ENCODE measurements around the gene SETD7. TPM values are rescaled to one million over a fixed set of nuclear protein-coding genes. Genes with fewer than 3 reads are reported as not detected.

Gene SETD7
- total and polyA plus RNA-seq, 12 donors: 7.4 to 49.1 (median 41.5) TPM

DNA sequence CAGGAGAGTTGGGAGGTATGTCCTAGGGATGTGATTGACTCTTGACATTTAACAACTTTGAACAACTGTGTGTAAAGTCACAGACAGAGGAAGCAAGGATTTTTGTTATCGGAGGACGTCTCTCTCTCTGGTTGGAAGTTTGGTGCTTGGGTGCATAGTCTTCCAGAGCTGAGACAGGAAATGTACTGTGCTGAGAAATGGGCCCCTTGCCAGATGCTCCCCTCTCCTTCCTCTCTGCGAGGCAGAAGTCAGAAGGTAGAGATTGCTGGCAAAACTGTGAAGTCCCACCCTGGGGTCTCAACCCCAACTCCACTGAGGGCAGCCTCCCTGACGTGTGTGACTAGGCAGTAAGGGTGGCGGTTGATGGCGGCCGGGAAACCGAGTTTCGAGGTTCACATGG, 49.2 kb downstream of the SETD7 start:
- intact Hi-C loops (cut with DNase I): loop anchor here in 1 of 2 donors (10.0 kb wide), 1 partner anchor 48 kb away; the partner anchor contains the start of gene SETD7
- H3K9me3 ChIP-seq (replicated peaks in 1 of 3): no peaks in the 10 kb centered on the region
- no peaks in the 10 kb centered on the region for H3K27me3 ChIP-seq
- H3K4me1 ChIP-seq (replicated peaks in 1 of 2): no peaks in the 10 kb centered on the region
- no peak overlapping the region for H3K27ac ChIP-seq
- peak in 1 of 7 donors; percentile 21 for DNase-seq
- no peak overlapping the region for H3K4me3 ChIP-seq
- WGBS, 4 donors: 77 to 90% (median 89%) methylated on average over 3 to 9 of the region's 9 CpGs
- peaks cover 0 to 32% of the 10 kb centered on the region in 2 donors for H3K36me3 ChIP-seq (replicated peaks in 1 of 2)
- no peak for TF ChIP-seq POLR2A (IDR thresholded peaks at IDR 0.05)

GRCh38 chr4:139503622-139504166, 52.3 kb downstream of the SETD7 start:
- Histone ChIP-seq H3K9me3 (replicated peaks in 1 of 3) (no peaks in the 10 kb centered on the region), H3K4me3 (no peak overlapping the region), H3K27ac (no peak overlapping the region), H3K36me3 (replicated peaks in 1 of 2) (peaks cover 0 to 7% of the 10 kb centered on the region in 2 donors), H3K4me1 (replicated peaks in 1 of 2) (no peaks in the 10 kb centered on the region), H3K27me3 (no peaks in the 10 kb centered on the region)
- intact Hi-C loops (cut with DNase I): loop anchor here in 1 of 2 donors (10.0 kb wide), 1 partner anchor 51 kb away; the partner anchor contains the start of gene SETD7
- DNase-seq: no peak
- TF ChIP-seq, protein P1, sequence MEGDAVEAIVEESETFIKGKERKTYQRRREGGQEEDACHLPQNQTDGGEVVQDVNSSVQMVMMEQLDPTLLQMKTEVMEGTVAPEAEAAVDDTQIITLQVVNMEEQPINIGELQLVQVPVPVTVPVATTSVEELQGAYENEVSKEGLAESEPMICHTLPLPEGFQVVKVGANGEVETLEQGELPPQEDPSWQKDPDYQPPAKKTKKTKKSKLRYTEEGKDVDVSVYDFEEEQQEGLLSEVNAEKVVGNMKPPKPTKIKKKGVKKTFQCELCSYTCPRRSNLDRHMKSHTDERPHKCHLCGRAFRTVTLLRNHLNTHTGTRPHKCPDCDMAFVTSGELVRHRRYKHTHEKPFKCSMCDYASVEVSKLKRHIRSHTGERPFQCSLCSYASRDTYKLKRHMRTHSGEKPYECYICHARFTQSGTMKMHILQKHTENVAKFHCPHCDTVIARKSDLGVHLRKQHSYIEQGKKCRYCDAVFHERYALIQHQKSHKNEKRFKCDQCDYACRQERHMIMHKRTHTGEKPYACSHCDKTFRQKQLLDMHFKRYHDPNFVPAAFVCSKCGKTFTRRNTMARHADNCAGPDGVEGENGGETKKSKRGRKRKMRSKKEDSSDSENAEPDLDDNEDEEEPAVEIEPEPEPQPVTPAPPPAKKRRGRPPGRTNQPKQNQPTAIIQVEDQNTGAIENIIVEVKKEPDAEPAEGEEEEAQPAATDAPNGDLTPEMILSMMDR (IDR thresholded peaks at IDR 0.05): no peak
- no peak for TF ChIP-seq POLR2A (IDR thresholded peaks at IDR 0.05)

- WGBS, 4 donors: 74 to 81% (median 77%) methylated on average over 13 of the region's 13 CpGs
- Histone ChIP-seq H3K27ac (no peak overlapping the region), H3K36me3 (replicated peaks in 1 of 2) (no peaks in the 10 kb centered on the region), H3K9me3 (replicated peaks in 1 of 3) (no peaks in the 10 kb centered on the region), H3K4me1 (replicated peaks in 1 of 2) (no peaks in the 10 kb centered on the region), H3K27me3 (no peaks in the 10 kb centered on the region), H3K4me3 (no peak overlapping the region)
- intact Hi-C loops (cut with DNase I): loop anchor here in 1 of 2 donors (10.0 kb wide), 1 partner anchor 53 kb away; the partner anchor contains the start of gene SETD7
- no peak for DNase-seq
- TF ChIP-seq POLR2A (IDR thresholded peaks at IDR 0.05): no peak
- TF ChIP-seq, protein P1 (IDR thresholded peaks at IDR 0.05): no peak
These were observed 53.8 kb downstream of the SETD7 start for GRCh38 chr4:139501927-139502899.

DNA sequence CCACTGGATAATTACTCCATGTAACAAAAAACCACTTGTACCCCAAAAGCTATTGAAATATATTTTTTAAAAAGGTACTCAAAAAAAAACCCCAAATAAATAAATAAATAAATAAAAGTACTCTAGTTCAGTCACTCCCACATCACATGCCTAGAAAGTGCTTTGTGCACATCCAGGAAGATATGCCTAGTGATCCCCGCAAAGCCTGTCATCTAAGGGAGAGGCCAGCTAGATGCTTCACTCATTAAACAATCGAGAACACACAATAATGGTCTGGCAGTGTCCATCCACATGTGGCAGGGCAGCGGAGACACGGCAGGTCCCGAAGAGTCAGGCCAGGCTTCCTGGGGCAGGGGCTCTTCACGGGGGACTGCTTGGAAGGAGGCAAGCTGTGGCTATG, 54.5 kb downstream of the SETD7 start:
- WGBS, 4 donors: 82 to 91% (median 90%) methylated on average over 6 of the region's 6 CpGs

More for the DNA sequence above, 54.5 kb downstream of the SETD7 start:
- no peak overlapping the region for H3K4me3 ChIP-seq
- H3K27ac ChIP-seq: no peak overlapping the region
- no peak for TF ChIP-seq POLR2A (IDR thresholded peaks at IDR 0.05)
- TF ChIP-seq, protein P1 (IDR thresholded peaks at IDR 0.05): no peak
- DNase-seq: no peak
- no peaks in the 10 kb centered on the region for H3K4me1 ChIP-seq (replicated peaks in 1 of 2)
- no peaks in the 10 kb centered on the region for H3K36me3 ChIP-seq (replicated peaks in 1 of 2)
- intact Hi-C loops (cut with DNase I): loop anchor here in 1 of 2 donors (10.0 kb wide), 1 partner anchor 53 kb away; the partner anchor contains the start of gene SETD7
- H3K9me3 ChIP-seq (replicated peaks in 1 of 3): no peaks in the 10 kb centered on the region
- H3K27me3 ChIP-seq: no peaks in the 10 kb centered on the region
